ENCODE results near the gene PTPN21.

The PTPN21 gene

DNA sequence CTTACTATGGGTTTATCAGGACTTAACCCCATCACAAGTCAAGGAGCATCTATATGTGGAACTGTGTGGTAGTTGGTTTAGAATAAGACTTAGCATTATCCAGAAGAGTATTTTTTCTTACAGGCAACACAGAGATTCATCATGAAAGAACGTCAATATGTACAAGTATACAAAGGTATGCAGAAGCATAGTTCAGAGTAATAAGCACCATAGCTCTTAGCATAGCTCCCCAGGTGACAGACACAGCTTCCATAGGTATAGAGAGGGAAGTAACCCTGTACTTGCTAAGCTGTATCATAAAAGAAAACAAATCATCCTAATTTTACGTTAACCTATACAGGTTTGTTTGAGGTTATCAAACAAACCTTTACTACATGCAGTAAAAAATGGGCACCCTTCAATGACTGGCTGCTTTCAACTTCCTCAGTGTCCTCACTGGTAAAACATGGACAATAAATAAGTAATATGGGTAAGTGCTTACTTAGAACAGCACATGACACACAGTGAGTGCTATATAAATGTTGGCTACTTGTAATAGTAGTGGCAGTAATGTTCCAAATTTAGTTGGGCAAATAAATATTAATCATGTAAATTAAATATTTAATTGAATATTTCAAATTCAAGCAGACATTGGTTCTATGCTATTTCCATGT lies 50.9 kb downstream of the PTPN21 start:
- DNase-seq: no peak

GRCh38 chr14:88502740-88503139 lies 52.1 kb downstream of the PTPN21 start:
- DNase-seq: no peak

GRCh38 chr14:88500611-88501010 lies 54.2 kb downstream of the PTPN21 start:
- DNase-seq: no peak

GRCh38 chr14:88499225-88499624 lies 55.6 kb downstream of the PTPN21 start:
- DNase-seq: no peak

DNA sequence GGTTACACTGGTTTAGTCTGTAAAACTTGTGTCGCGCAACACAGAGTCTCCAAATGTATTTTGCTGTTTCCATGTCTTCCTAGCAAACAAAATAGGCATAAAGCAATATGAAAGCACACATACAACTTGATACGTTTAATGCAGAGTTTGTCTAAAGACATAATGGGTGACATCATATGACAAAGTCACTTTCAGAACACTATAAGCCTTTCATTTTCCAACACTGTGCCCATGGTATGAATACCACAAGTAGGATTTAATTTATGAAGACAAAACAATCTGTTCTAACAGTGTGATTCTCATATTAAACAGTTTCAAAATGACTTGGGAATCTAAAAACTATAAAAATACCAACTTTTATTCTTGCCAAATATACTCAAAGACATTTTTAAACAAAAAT lies 58.4 kb downstream of the PTPN21 start:
- no peak for DNase-seq

DNA sequence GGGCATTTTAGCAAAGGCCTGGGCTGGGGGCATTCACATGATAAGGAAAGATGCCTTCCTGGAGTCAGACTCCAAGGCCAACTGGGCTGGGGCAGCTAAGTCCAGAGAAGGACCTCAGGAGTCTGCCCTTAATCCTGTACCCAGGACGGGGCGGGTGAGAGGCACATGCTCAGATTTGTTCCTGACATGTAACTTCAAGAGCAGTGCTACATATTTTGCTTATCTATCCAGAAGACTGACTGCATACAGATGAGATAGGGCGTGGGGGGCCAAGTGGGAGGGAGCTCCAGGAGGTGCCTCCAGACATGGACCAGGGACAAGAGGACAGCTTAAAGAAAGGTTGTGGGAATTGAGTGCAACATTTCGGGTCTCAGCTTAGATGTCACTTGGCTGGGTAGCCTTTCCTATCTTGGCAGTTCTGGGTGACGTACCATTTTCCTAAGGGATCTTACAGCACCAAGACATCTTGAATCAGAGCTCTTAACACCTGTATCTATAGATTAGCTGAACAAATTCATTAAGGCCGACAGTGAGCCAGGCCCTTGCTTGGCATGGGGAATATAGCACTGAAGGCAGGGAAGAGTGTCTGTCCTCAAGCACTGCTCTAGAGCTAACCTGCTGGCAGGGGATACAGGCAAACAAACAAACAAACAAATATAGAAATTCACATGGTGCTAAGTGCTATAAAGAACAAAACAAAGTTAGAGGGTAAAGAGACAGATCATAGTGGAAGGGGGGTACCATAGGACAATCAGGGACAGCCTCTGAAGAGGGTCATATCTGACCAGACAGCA lies 61.2 kb downstream of the PTPN21 start:
- no peak for DNase-seq

DNA sequence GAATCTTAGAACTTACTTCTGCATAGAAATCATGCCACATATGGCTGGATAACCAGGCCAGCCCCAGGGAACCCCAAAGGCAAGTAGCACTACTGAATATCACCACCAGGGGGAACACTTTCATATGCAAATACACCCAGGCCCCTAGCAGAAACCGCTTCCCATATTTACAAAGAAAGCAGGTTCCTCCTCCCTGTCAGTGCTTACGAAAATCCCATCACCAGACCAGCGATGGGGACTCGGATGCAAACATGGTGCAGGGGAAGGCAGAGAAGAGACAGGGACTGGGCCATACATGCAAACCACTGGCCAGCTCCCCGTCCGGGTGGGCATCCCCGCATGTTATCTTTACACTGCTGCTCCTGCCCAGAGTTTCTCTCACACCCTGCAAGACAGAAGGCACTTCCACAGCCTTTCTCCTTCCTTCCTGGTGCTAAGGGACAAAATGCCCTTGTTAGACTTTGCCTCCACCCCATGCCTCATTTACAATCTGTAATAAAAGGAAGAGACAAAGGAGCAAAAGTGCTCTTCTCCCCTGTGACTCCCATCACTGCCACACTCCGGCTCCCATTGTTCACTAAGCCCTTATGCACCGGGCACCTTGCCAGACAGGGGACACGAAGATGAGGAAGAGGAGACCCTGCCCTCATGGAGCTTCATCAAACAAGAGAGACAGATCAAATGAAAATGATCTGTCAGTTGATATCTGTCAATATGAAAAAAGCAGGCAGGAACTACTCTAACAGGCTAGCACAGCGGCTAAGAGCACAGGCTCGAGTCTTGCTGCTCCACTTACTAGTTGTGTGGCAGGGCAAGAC lies 62.3 kb downstream of the PTPN21 start:
- peak; percentile 63 for DNase-seq

- no peak for DNase-seq
Observed at GRCh38 chr14:88490168-88490567, 64.6 kb downstream of the PTPN21 start.

- no peak for DNase-seq
Observed at GRCh38 chr14:88488897-88489296, 65.9 kb downstream of the PTPN21 start.

- DNase-seq: no peak
Observed at GRCh38 chr14:88488081-88488480, 66.7 kb downstream of the PTPN21 start.

- no peak for DNase-seq
Observed at GRCh38 chr14:88482524-88482923, 72.3 kb downstream of the PTPN21 start.

DNA sequence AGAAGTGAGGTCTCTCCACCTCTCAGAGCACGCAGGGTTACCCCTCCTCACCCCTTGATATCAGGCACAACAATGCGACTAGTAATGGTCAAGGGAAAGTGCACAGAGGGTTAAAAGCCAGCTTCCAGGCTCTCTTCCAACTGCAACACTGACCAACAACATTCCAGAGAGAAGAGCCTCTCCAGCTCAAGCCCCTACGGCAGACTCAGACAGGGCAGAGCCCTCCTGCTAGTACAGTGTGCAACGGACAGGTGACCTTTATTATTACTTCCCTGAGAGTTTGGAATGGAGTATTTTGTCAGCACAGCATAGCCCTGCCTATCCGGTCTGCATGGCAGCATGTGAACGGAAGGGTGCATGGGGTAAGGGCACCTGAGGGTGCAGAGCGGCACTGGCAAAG lies 73.0 kb downstream of the PTPN21 start:
- DNase-seq: no peak

DNA sequence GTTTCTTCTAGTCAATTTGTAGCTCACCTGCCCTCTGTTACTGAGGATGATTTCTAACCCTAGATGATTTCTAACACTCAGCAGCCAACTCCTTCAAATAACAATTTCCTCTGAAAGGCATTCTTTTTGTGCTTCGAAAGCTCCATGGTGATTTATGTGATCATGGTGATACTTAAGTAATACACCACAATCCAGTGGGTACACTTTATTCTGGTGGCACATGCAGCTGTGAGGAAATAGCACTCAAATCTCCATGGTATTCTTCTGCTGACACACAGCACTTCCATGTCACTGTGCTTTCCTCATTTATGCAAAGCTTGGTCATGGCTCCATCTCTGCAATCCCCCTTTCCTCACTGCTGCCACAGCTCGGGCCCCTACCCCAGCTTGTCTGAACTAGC lies 73.7 kb downstream of the PTPN21 start:
- DNase-seq: no peak

DNA sequence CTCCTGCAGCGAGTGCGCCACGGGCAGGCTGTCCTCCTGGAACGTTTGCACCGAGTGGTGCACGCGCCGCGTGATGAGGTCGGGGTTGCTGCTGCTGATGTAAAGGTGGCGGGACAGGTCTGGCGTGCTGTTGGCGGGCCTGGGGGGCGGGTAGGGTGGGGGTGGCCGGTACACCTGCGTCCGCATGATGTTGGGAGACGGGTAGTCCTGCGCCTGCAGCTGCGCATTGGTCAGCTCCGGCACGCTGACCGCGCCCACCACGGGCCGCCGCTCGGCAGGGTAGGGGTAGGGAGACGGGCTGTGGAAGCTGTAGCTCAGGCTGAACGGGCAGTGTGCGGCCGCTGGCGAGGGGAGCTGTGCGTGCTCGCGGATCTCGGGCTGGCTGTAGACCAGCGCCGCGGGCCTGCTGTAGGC lies 75.2 kb downstream of the PTPN21 start:
- no peak for DNase-seq

DNA sequence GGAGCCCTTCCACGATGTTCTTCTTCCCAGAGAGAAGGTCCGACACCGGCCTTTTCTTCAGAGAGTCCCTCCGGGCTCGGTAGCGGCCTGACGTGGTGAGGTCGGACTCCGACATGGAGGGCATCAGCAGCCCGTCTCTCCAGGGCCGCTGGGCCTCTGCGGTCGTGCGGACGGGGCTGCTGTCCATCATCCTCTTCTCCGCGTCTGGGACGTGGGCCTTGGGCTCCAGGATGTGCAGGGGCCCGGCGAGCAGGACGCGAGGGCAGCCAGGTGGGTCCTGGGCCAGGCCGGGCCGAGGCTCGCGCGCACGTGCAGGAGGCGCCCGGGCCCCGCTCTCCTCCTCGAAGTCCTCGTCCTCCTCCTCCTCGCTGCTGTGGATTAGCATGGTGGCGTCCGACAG lies 75.9 kb downstream of the PTPN21 start:
- no peak for DNase-seq

GRCh38 chr14:88477513-88478250 lies 77.1 kb downstream of the PTPN21 start:
- DNase-seq: no peak

- no peak for DNase-seq
Observed at GRCh38 chr14:88476825-88477224, 78.0 kb downstream of the PTPN21 start.

DNA sequence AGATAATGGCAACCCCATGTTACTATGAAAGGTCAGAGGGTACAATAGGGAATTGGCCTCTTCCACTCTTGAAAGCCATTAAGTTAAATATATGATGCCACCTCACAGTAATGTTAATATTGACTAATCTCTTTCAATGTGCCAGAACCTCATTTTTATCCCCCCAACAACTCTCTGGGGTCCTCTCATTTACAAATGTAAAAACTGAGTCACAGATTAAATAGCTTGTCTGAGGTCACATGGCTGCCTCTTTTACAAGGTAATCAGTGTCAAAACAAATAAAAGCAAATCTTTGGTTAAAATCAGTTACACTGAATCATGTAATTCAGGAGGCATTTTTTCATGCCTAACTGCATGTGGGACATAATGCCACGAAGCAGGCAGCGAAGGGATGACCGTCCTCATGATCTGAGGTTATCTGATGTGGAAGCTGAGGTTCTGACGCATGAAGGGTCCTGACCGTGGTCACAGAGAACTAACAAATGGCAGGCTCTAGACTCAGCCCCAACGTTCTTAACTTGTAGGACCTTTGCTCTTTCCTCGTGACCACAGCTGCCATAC lies 78.5 kb downstream of the PTPN21 start:
- DNase-seq: no peak

- no peak for DNase-seq
Observed at GRCh38 chr14:88473791-88474190, 81.0 kb downstream of the PTPN21 start.

DNA sequence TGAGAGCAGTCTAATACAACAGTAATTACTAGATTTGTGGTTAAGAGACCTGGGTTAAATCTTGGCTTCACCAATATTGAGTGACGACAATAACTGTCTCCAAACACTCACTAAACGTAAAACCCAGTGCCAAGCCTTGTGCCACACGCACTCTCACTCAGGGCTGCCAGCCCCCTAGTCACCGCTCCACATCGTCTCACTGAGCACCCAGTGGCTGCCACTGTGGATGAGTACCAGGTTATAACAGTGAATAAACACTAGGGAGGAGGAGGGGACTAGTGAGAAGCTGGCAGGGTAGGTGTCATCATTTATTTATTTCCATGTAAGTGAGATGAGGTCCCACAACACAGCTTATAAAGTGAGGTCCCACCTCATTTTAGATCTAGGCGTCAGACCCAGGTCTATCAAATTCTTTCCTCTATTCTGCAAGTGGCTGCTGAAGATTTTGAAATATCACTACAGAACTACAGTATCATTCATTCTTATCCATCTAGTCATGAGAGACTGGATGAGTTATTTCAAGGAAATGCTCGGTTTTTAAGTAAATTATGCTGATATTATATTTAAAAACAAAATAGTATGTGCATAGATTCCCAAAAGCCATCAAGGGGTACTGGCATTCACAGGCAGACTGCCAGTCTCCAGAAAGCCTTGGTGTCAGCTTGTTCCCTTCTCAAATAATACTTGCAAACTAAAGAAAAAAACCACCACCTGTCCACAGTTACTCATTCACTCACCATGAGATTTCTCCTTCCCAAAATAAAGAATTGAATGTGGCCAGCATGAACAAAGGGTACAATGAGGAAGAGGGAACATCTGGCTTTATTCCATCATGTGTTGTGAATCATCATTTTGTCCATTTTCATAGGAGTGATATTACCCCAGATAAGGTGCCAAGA lies 84.0 kb downstream of the PTPN21 start:
- DNase-seq: no peak

DNA sequence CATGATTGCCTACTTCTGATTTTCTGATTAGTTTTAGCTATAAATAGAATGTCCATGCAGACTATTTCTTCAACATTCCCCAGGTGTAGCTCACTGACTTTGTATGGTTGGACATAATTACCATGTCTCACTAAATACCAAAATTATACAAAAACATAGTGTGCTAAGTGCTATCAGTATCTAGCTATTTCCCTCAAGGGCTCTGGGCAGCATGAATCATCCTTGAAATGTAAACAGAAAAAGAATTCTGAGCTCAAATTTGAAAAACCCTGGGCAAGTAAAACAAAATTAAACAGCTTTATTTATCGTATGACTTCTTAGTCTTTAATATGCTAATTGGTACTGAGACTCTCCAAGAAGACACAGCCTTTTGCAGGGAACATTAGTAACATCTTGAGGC lies 86.4 kb downstream of the PTPN21 start:
- DNase-seq: no peak

- no peak for DNase-seq
Observed at GRCh38 chr14:88463318-88463717, 91.5 kb downstream of the PTPN21 start.

All from GDM1 (cell line).